Measurements from ENCODE around the gene CCL2.

The CCL2 gene

DNA sequence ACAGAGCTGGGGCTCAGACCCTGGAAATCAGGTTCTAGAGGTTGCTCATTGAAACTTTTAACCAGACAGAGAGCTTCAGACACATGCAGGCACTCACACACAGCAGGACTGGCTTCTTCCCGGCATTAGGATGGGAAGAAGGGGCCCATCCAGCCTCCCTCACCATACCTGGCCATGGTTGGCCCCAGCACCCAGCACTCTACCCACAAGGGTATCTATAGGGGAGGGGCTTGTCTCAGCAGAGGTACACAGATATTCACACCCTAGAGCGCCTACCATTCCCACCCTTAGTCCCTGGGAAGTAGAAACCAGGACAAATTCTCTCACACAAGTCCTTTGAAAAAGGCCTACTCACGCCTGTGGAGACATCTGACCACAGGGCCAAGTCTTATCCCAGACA, 20.5 kb upstream of the CCL2 start:
- TF ChIP-seq, protein P1, sequence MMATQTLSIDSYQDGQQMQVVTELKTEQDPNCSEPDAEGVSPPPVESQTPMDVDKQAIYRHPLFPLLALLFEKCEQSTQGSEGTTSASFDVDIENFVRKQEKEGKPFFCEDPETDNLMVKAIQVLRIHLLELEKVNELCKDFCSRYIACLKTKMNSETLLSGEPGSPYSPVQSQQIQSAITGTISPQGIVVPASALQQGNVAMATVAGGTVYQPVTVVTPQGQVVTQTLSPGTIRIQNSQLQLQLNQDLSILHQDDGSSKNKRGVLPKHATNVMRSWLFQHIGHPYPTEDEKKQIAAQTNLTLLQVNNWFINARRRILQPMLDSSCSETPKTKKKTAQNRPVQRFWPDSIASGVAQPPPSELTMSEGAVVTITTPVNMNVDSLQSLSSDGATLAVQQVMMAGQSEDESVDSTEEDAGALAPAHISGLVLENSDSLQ (IDR thresholded peaks at IDR 0.05) = no peak
- TF ChIP-seq TARDBP (IDR thresholded peaks at IDR 0.05) = no peak
- TF ChIP-seq NFRKB (IDR thresholded peaks at IDR 0.05) = no peak
- TF ChIP-seq L3MBTL2 (conservative IDR thresholded peaks at IDR 0.05) = no peak
- TF ChIP-seq FOXA1 (IDR thresholded peaks at IDR 0.05) = no peak
- DNase-seq (ENCODE audit: extremely low spot score) = no peak
- POLR2A ChIA-PET = no interaction called here
- CTCF ChIA-PET = no interaction called here

DNA sequence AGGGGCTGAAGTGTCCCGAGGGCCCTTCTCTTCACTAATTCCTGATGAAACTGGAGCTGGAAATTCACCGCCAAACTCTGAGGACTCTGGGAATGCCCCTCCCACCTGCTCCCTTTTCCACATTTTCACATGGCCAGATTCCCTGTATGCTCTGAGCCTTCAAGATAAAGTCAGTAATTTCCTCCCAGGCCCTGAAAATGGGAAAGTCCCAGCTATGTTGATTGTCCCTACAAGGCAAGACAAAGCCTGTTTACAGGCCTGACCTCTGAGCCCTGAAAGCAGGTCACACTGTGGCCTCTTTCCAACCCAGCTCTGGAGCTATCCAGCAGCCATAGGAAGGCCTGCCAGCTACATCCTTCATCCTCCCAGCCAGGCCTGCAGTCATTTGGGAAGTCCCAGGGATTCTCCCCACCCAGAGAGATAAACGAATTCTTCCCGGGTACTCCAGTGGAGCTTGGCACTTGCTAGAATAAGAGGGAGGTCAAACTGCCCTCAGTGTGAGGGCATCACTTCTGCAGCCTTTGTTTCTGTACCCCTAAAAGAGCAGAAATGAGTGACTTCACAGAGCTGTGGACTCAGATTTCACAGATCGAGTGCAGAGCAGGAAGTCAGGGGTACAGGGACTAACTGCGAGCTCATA, 19.6 kb upstream of the CCL2 start:
- POLR2A ChIA-PET = interaction anchor here (1.3 kb wide), 1 partner anchor 14 kb away, joined by 3 read pairs; no protein-coding TSS in a partner anchor
- no peak for TF ChIP-seq ARNT (IDR thresholded peaks at IDR 0.05)
- no peak for TF ChIP-seq SUZ12 (IDR thresholded peaks at IDR 0.05)
- TF ChIP-seq ZNF384 (IDR thresholded peaks at IDR 0.05) = no peak
- no peak for TF ChIP-seq L3MBTL2 (conservative IDR thresholded peaks at IDR 0.05)
- TF ChIP-seq SP1 (IDR thresholded peaks at IDR 0.05) = no peak
- TF ChIP-seq, protein P1 (IDR thresholded peaks at IDR 0.05) = no peak
- TF ChIP-seq HDGF (IDR thresholded peaks at IDR 0.05; ENCODE audit: borderline replicate concordance) = no peak
- no peak for TF ChIP-seq BHLHE40 (IDR thresholded peaks at IDR 0.05; ENCODE audit: borderline replicate concordance)
- TF ChIP-seq NFRKB (IDR thresholded peaks at IDR 0.05) = no peak
- TF ChIP-seq CTBP1 (IDR thresholded peaks at IDR 0.05; ENCODE audit: borderline replicate concordance) = no peak
- TF ChIP-seq FOXK2 (IDR thresholded peaks at IDR 0.05) = no peak
- TF ChIP-seq ELF4 (IDR thresholded peaks at IDR 0.05) = no peak
- no peak for TF ChIP-seq FOXM1 (IDR thresholded peaks at IDR 0.05; ENCODE audit: borderline replicate concordance)
- TF ChIP-seq TARDBP (IDR thresholded peaks at IDR 0.05) = no peak
- no peak for TF ChIP-seq FOXA1 (IDR thresholded peaks at IDR 0.05)
- TF ChIP-seq LEF1 (IDR thresholded peaks at IDR 0.05; ENCODE audit: borderline replicate concordance) = no peak
- CTCF ChIA-PET = no interaction called here
- DNase-seq (ENCODE audit: extremely low spot score) = no peak

DNA sequence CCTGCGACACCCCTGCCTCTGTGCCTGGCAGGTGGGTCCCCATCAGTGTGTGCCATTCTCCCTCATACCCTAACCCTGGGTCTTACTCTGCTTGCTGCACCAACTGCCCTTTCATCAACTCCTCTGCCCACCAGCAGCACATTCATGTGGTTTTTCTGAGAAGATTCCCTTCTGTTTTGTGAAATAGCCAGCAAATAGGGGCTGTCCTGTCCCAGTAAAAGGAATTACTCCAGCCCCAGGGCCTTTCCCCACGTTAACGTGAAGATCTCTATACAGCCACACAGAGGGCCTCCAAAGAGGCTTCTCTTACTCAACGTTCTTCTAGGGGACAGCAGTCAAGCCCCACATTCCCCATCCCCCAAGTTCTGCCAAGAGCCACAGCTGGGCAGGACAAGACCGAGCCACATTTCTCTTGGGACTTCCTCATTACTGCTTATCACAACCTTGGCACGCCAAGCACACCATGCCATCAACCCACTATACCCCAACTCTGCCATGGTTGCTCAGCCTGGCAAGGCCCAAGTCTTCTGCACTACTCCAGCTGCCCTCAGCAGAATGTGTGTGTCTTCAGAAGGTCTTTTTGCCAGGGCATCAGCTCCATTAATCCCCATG, 18.7 kb upstream of the CCL2 start:
- POLR2A ChIA-PET = interaction anchor here (1.3 kb wide), 1 partner anchor 13 kb away, joined by 3 read pairs; no protein-coding TSS in a partner anchor
- TF ChIP-seq BHLHE40 (IDR thresholded peaks at IDR 0.05; ENCODE audit: borderline replicate concordance) (no peak), HDGF (IDR thresholded peaks at IDR 0.05; ENCODE audit: borderline replicate concordance) (no peak), CTBP1 (IDR thresholded peaks at IDR 0.05; ENCODE audit: borderline replicate concordance) (no peak), L3MBTL2 (conservative IDR thresholded peaks at IDR 0.05) (no peak), SUZ12 (IDR thresholded peaks at IDR 0.05) (no peak), ZNF384 (IDR thresholded peaks at IDR 0.05) (no peak), FOXK2 (IDR thresholded peaks at IDR 0.05) (no peak), TARDBP (IDR thresholded peaks at IDR 0.05) (no peak), LEF1 (IDR thresholded peaks at IDR 0.05; ENCODE audit: borderline replicate concordance) (no peak), ELF4 (IDR thresholded peaks at IDR 0.05) (no peak), NFRKB (IDR thresholded peaks at IDR 0.05) (no peak), ARNT (IDR thresholded peaks at IDR 0.05) (no peak), FOXM1 (IDR thresholded peaks at IDR 0.05; ENCODE audit: borderline replicate concordance) (no peak), SP1 (IDR thresholded peaks at IDR 0.05) (no peak), FOXA1 (IDR thresholded peaks at IDR 0.05) (no peak)
- TF ChIP-seq, protein P1 (IDR thresholded peaks at IDR 0.05) = no peak

DNA sequence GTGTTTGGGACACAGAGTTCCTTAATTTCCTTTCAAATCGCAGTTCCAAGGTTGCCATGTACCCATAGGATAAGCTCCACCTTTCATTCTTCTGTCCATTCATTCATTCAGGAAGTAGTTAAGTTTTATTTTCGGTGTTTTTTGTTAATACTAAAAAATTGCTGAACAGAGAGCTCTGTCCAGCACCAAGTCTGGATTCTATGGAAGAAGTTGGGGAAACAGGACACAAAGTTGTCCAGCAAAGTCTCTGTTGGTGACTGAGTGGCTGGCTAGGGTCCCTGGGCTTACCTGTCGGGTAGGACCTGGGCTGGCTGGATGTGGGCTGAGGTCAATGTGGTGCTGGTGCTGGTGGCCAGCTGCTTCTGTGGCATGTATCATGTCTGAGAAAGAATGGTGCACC, 17.6 kb upstream of the CCL2 start:
- no peak for DNase-seq (ENCODE audit: extremely low spot score)
- CTCF ChIA-PET = no interaction called here
- POLR2A ChIA-PET = no interaction called here

More for the DNA sequence above, 18.7 kb upstream of the CCL2 start:
- no peak for DNase-seq (ENCODE audit: extremely low spot score)
- CTCF ChIA-PET = no interaction called here

DNA sequence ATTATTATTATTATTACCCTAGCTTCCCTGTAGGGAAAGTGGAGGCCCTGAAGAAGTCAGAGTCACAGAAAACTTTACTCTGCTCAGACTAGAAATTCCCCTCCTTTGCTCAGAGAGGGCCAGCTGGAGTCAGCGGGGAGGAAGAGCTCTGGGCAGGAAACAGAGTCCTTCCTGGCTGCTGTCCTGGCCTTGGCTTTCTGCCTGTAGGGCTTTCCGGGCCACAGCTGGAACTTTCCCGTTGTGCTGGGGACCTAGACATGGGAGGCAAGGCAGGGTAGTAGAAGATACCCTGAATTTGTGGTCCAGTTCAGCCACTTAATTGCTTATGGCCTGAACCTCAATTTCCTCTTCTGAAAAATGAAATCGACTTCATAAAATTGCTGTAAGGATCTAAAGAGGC, 14.0 kb upstream of the CCL2 start:
- TF ChIP-seq CTBP1 (IDR thresholded peaks at IDR 0.05; ENCODE audit: borderline replicate concordance) (no peak), SUZ12 (IDR thresholded peaks at IDR 0.05) (no peak), SP1 (IDR thresholded peaks at IDR 0.05) (no peak), TARDBP (IDR thresholded peaks at IDR 0.05) (no peak), ARNT (IDR thresholded peaks at IDR 0.05) (no peak), FOXA1 (IDR thresholded peaks at IDR 0.05) (no peak), HDGF (IDR thresholded peaks at IDR 0.05; ENCODE audit: borderline replicate concordance) (no peak), FOXM1 (IDR thresholded peaks at IDR 0.05; ENCODE audit: borderline replicate concordance) (no peak), ELF4 (IDR thresholded peaks at IDR 0.05) (no peak), ZNF384 (IDR thresholded peaks at IDR 0.05) (no peak), LEF1 (IDR thresholded peaks at IDR 0.05; ENCODE audit: borderline replicate concordance) (no peak)
- TF ChIP-seq, protein P1 (IDR thresholded peaks at IDR 0.05) = no peak
- ChIA-PET POLR2A (no interaction called here), CTCF (no interaction called here)
- no peak for DNase-seq (ENCODE audit: extremely low spot score)

More for the DNA sequence above, 17.6 kb upstream of the CCL2 start:
- no peak for TF ChIP-seq TARDBP (IDR thresholded peaks at IDR 0.05)
- TF ChIP-seq LEF1 (IDR thresholded peaks at IDR 0.05; ENCODE audit: borderline replicate concordance) = no peak
- TF ChIP-seq FOXM1 (IDR thresholded peaks at IDR 0.05; ENCODE audit: borderline replicate concordance) = no peak
- TF ChIP-seq, protein P1 (IDR thresholded peaks at IDR 0.05) = no peak
- TF ChIP-seq FOXA1 (IDR thresholded peaks at IDR 0.05) = no peak
- TF ChIP-seq ARNT (IDR thresholded peaks at IDR 0.05) = no peak
- TF ChIP-seq SUZ12 (IDR thresholded peaks at IDR 0.05) = no peak
- TF ChIP-seq NFRKB (IDR thresholded peaks at IDR 0.05) = no peak
- no peak for TF ChIP-seq ELF4 (IDR thresholded peaks at IDR 0.05)
- no peak for TF ChIP-seq HDGF (IDR thresholded peaks at IDR 0.05; ENCODE audit: borderline replicate concordance)
- no peak for TF ChIP-seq SP1 (IDR thresholded peaks at IDR 0.05)
- no peak for TF ChIP-seq L3MBTL2 (conservative IDR thresholded peaks at IDR 0.05)
- no peak for TF ChIP-seq ZNF384 (IDR thresholded peaks at IDR 0.05)
- no peak for TF ChIP-seq FOXK2 (IDR thresholded peaks at IDR 0.05)
- no peak for TF ChIP-seq BHLHE40 (IDR thresholded peaks at IDR 0.05; ENCODE audit: borderline replicate concordance)
- TF ChIP-seq CTBP1 (IDR thresholded peaks at IDR 0.05; ENCODE audit: borderline replicate concordance) = no peak
